OCI-LY3 (cell line): ENCODE measurements around the gene ELOVL2.
A peak's percentile ranks its signal among the peaks of the same experiment; 100 is the strongest.

Source experiments
- H2AFZ ChIP-seq: fragments of 200-600, 300-600 bp; shearing (Covaris generic); 2 replicates; pipeline ENCODE4 v1.6.0; 2014; ENCODE audit warnings: antibody characterized with exemption, low read depth, low read length
- H3K27ac ChIP-seq: fragments of 200-600, 300-600 bp; sonication (generic); 2 replicates; pipeline ENCODE4 v1.5.1; 2014; ENCODE audit warnings: mild to moderate bottlenecking, low read length, moderate library complexity, mixed read lengths
- H3K27me3 ChIP-seq: fragments of 200-600, 300-600 bp; sonication (generic); 2 replicates; pipeline ENCODE4 v1.6.1; 2014; ENCODE audit warnings: low read depth, low read length, mixed read lengths
- H3K36me3 ChIP-seq: fragments of 200-600, 300-600 bp; sonication (generic); replicated peaks from 2 replicates; pipeline ENCODE3; 2014; ENCODE audit warnings: low read depth, low read length, mixed read lengths
- H3K4me1 ChIP-seq: fragments of 300-600, 200-600 bp; sonication (generic); 2 replicates; pipeline ENCODE4 v1.6.1; 2014; ENCODE audit warnings: low read length, mixed read lengths
- H3K4me2 ChIP-seq: fragments of 200-600, 300-600 bp; sonication (generic); 2 replicates; pipeline ENCODE4 v1.6.1; 2014; ENCODE audit warnings: low read length, mixed read lengths
- H3K4me3 ChIP-seq: fragments of 300-600, 200-600 bp; sonication (generic); 2 replicates; pipeline ENCODE4 v1.5.1; 2014; ENCODE audit warnings: antibody characterized with exemption, mild to moderate bottlenecking, low read length, moderate library complexity
- H3K79me2 ChIP-seq: fragments of 300-600, 200-600 bp; shearing (Covaris generic); 2 replicates; pipeline ENCODE4 v1.6.1; 2014; ENCODE audit warnings: mild to moderate bottlenecking, low read length, mixed read lengths
- H3K9ac ChIP-seq: fragments of 300-600, 200-600 bp; shearing (Covaris generic); 2 replicates; pipeline ENCODE4 v1.6.0; 2014; ENCODE audit warnings: mild to moderate bottlenecking, low read length, moderate library complexity
- H3K9me3 ChIP-seq: fragments of 200-600, 300-600 bp; shearing (Covaris generic); 2 replicates; pipeline ENCODE4 v1.6.1; 2014; ENCODE audit warnings: low read length, mixed read lengths; ENCODE audit not compliant: insufficient read depth
- H4K20me1 ChIP-seq: fragments of 200-600, 300-600 bp; sonication (generic); 2 replicates; pipeline ENCODE4 v1.6.1; 2016; ENCODE audit warnings: low read length, mixed read lengths; ENCODE audit not compliant: insufficient read depth
- CTCF ChIP-seq: fragments of 200-600, 300-600 bp; sonication (generic); IDR thresholded peaks from 2 replicates; pipeline ENCODE4 v1.5.1; 2014; ENCODE audit warnings: antibody characterized with exemption, low read length, low read depth
- EZH2phosphoT487 ChIP-seq: fragments of 200-600 bp; shearing (Covaris generic); IDR thresholded peaks from 2 replicates; pipeline ENCODE4 v1.6.1; 2018; ENCODE audit warnings: antibody characterized with exemption, mixed run types, low read depth

The ELOVL2 gene

GRCh38 chr6:11023032-11023431 is 21.1 kb downstream of the ELOVL2 start:
- Histone ChIP-seq H3K36me3 (no peaks in the 10 kb centered on the region), H4K20me1 (no peaks in the 10 kb centered on the region), H3K4me2 (no peak overlapping the region), H3K4me1 (peaks cover 16% of the 10 kb centered on the region), H3K9ac (no peak overlapping the region), H3K27ac (no peak overlapping the region), H3K27me3 (peaks cover 21% of the 10 kb centered on the region), H3K4me3 (no peak overlapping the region), H3K9me3 (no peaks in the 10 kb centered on the region), H2AFZ (no peak overlapping the region), H3K79me2 (no peaks in the 10 kb centered on the region)
- TF ChIP-seq CTCF = no peak
- no peak for TF ChIP-seq EZH2phosphoT487

GRCh38 chr6:11021714-11022113 is 22.4 kb downstream of the ELOVL2 start:
- Histone ChIP-seq H3K4me1 (peaks cover 16% of the 10 kb centered on the region), H3K9me3 (no peaks in the 10 kb centered on the region), H2AFZ (no peak overlapping the region), H3K4me2 (peak overlapping the region; percentile 26), H4K20me1 (no peaks in the 10 kb centered on the region), H3K4me3 (no peak overlapping the region), H3K9ac (no peak overlapping the region), H3K36me3 (no peaks in the 10 kb centered on the region), H3K79me2 (no peaks in the 10 kb centered on the region), H3K27ac (no peak overlapping the region), H3K27me3 (peaks cover 11% of the 10 kb centered on the region; the same call in 1 of the 2 replicates)
- TF ChIP-seq EZH2phosphoT487 = no peak
- no peak for TF ChIP-seq CTCF

- no peaks in the 10 kb centered on the region for H4K20me1 ChIP-seq
- no peaks in the 10 kb centered on the region for H3K9me3 ChIP-seq
- no peak overlapping the region for H3K4me3 ChIP-seq
- peaks cover 11% of the 10 kb centered on the region; the same call in 1 of the 2 replicates for H3K27me3 ChIP-seq
- peaks cover 11% of the 10 kb centered on the region for H3K4me1 ChIP-seq
- H3K9ac ChIP-seq = no peak overlapping the region
- no peak overlapping the region for H3K4me2 ChIP-seq
- H3K79me2 ChIP-seq = no peaks in the 10 kb centered on the region
- no peak overlapping the region for H2AFZ ChIP-seq
- H3K27ac ChIP-seq = no peak overlapping the region
- TF ChIP-seq EZH2phosphoT487 (no peak), CTCF (no peak)
- H3K36me3 ChIP-seq = no peaks in the 10 kb centered on the region
Observed at GRCh38 chr6:11021003-11021402, 23.1 kb downstream of the ELOVL2 start.

- Histone ChIP-seq H3K36me3 (no peaks in the 10 kb centered on the region), H3K4me1 (peaks cover 8% of the 10 kb centered on the region), H3K4me2 (no peak overlapping the region), H3K9me3 (no peaks in the 10 kb centered on the region), H4K20me1 (no peaks in the 10 kb centered on the region), H3K9ac (no peak overlapping the region), H3K27ac (no peak overlapping the region), H2AFZ (no peak overlapping the region), H3K27me3 (0 out of 2 replicates have a peak, but pooled peaks cover 2% of the 10 kb centered on the region), H3K79me2 (no peaks in the 10 kb centered on the region), H3K4me3 (no peak overlapping the region)
- TF ChIP-seq EZH2phosphoT487 (no peak), CTCF (no peak)
Observed at GRCh38 chr6:11018225-11018624, 25.9 kb downstream of the ELOVL2 start.
